NCI-H146 (cell line): ENCODE measurements around the gene WASHC3.
"Not testable (repeated sequence)": the region's sequence is repeated elsewhere in the genome, so short reads cannot be mapped to it uniquely, and the experiment has no call there.

Source experiments
- DNase-seq: peaks from one replicate; lab custom pipeline; 2025; lab: John Stamatoyannopoulos, UW

WASHC3 gene

DNA sequence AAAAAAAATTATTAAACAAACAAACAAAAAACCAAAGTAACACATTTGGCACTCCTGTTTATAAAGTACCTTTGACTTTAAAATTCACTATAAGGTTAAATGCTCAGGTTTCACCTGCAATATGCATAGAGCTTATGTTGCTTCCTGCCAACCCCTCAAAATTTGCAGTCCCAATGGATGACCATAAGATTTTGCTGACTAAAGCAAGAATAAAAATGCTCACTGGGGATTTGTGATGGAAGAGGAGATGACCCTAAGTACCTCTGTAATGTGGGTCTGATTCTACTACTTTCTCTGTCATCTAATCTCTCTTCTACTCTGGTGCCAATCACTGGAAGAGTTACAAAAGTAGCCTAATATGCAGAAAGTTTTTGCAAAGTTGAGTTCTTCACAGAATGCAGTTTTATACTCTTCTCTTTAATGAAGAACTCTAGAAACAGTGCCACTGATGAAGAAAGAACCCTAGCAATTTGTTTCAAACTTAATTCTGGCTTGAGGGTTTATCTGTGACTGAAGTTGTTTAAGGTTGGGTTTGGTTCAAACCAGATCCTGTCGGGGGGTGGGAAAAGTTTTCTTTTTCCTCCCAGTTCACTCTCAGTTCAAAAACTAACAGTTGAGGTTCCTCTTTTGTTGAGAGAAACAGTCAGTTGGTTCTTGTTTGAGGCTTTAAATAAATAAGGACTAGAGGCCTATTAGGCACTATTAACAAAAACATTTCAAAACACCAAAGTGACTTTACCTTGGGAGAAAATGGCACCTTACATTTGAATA, 10.9 kb downstream of the WASHC3 start:
- DNase-seq, result no peak

DNA sequence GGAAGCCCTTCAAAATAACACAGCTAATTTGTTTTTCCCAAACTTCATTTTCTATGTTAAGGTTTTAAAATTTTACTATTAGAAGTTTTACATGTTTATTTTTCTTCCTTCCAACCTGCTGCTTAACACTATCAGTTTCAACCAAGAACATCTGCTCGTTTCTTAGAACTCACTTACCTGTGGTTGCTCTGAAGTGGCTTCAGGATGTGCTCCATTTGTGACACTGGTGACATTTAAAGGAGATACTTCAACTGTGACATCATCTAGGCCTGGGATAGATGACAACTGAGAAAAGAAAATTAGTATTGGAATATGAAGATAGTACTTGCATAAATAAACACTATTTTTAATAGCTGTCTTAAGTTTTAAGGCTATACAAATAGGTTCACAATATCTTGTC, 17.9 kb downstream of the WASHC3 start:
- DNase-seq, result no peak

DNA sequence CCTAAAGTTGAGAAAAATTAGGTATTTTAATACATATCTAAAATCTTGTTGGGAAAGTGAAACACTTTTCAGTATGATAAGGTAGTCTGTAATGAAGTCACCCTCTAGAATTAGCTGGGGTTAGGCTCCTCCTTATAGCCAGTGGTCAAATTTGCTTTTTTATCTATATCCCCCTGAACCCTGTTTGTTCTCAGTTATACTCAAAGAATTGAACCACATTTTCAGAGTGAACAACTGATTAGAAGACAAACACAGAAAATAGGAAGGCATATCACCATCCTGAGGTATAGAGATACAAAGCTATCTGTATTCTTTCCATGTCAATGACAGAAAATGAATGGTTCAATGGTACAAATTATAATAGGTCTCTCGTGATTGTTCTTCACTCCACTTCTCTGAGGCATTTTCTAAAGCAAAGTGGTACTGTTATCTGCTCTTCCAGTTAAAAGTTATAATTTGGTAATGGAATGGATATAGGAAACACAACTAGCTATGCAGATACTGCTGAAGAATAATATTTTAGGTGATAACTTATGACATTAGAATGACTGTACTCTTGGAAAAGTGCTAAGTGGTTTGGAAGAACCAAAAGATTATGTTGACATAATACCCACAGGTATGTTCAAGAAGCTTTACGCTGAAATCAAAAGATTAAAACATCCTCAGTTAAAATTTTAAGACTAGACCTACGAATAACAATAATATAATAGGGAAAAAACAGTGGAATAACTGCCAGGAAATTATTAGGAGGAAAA, 27.6 kb downstream of the WASHC3 start:
- DNase-seq, result no peak

DNA sequence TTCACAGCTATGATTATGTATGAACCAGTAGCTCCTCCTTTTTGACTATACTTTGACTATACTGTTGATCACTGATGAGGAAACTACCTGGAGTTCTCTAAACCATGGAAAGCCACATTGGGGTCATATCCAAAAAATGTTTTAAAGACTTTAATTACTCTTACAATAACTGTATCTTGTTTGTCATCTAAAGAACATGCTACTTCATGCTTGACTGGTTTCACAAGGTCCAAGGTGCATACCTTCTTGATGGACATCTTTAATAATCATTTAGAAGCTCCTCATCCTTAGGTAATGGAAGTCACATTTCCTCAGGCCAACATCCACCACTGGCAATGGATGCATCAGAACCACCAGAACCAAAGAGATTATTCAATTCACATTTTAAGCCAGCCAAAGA, 29.9 kb downstream of the WASHC3 start:
- no peak for DNase-seq

DNA sequence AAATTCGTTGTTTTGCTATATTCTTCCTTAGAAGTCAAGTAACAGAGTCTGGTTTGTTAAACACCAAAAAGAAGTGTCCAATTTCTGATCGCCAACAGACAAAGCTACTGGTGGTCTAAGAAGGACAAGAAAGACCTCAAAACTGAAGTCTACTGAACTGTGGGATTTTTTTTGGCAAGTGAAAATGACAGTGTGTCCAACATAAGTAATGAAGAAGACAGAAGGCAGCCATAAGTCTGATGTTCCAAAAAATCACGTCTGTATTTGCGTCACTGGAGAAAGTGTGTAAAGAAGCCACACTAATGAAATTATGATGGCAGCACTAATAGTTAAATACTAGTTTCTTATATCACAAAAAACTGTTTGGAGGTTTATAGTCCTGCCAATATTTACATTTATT, 32.6 kb downstream of the WASHC3 start:
- no peak for DNase-seq

DNA sequence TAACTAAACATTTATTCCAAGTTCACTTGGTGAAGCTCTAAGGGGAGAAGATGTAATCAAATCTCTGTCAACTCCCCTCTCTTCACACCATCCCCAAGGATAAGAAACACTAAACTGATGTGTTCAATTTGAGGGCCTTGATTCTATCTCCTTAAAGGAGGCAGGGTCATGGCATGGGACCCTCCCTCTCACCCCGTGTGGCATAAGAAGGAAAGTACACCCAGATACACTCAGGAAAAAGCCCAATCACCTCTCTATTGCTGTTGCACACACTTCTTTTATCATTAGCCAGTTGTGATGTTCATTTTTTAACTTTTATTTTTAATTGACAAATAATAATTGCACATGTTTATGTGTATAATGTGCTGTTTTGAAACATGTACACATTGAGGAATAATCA, 35.1 kb downstream of the WASHC3 start:
- DNase-seq, result no peak

DNA sequence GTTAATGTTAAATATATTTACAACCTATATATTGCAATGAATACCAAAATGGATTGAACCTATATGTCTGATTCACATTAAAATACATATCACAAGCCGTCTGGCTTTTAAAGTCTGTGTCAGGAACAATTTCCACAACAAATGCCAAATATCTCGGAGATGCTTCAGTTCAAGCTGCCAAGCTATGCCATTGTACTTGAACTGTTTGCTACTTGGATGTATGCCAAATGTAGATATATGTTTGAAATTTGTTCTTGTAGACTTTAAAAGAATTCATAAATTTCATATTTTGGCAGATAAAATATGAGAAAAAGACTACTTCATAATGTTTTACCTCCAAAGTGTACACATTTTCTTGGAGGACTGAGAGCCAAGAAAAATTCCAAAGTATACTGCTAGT, 37.0 kb downstream of the WASHC3 start:
- no peak for DNase-seq

DNA sequence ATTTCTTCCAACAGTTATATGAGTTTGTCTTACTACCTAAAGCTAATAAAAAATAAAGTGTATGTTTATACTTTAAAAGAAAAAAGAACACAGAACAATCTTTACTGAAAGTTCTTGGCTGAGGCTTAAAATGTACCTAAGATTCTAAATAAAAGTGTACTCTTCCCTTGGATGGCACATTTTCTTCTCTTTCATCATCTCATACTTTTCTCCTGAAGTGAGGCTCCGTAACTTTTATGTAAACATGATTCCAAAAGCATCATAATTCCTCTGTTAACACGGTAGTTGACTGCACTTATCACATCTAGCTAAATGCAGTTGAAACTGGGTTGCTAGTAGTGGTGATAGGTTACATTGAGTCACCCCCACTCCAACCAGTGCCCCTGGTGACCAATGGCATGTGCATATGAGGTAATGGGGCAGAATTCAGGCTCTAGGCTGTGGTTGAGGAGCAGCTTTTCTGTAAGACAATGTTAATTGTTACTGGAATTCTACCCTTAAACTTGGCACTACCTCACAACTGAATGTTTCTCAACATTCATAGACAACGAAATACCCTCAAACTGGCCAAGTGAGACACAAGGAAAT, 38.4 kb downstream of the WASHC3 start:
- no peak for DNase-seq

DNA sequence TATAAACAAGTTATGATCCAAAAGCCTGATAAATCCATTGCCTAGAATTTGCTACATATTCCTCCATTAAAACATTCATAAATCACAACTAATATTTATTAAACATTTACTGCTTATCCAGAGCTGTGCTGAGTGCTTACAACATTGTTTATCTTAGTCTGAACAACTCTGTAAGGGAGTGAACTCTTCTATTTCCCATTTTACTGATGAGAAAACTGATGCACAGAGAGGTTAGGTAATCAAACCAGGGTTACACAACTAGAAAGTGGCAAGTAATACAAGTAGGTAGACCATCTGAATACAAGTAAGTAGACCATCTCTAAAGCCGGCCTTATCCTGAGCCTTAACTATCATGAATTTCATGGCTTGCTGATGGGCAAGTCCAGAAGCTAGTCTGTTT, 39.5 kb downstream of the WASHC3 start:
- DNase-seq, result no peak

DNA sequence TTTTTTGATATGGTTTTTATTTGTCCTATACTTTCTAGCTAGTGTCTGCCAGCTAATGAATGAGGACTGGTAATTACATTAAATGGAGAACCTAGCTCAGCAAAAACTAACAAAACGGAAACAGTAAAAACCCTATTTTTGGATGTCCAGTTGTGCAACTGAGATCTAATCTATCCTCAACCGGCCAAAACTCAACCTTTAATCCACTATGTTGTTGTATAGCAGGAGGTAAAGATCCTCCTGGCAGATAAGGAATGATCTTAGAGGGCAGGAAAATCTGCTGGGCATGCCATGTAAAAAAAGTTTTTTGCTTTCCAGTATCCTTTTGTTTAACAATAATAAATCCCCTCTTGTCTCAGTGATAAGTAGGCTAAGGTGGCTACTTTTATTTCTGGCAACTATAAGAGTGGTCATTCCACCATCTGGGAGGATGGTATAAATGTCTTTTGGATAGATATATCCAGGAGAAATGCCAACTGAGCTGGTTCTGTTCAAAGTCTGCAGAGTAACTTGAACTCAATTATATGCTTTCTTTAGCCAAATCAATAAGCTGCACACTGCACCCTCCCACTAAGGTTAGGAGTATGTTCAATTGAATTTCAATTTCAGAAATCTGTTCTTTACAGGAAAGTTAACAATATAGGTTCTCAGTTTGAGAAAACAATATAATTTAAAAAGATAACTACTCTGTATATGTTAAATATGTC, 40.1 kb downstream of the WASHC3 start:
- no peak for DNase-seq

DNA sequence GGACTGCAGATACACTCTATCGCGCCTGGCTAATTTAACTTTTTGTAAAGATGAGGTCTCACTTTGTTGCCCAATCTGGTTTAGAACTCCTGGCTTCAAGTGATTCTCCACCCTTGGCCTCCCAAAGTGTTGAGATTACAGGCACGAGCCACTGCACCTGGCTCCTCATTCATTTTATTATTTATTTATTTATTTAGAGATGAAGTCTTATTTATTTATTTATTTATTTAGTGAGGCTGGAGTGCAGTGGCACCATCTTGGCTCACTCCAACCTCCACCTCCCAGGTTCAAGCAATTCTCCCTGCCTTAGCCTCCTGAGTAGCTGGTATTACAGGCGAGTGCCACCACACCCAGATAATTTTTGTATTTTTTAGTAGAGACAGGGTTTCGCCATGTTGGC, 43.2 kb downstream of the WASHC3 start:
- not testable (repeated sequence) for DNase-seq

DNA sequence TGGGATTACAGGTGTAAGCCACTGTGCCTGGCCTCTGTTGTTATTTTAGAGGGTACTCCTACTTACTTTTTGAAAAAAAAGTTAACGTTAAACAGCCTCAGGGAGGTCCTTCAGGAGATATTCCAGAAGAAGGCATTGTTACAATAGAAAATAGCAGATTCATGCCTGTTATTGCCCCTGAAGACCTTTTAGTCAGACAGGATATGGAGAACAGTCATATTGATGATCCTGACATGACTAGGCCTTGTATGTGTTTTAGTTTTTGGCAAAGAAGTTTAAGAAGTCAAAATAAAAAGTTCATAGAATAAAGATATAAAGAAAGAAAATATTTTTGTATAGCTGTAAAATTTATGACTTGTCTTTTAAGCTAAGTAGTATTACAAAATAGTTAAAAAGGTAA, 45.3 kb downstream of the WASHC3 start:
- no peak for DNase-seq

DNA sequence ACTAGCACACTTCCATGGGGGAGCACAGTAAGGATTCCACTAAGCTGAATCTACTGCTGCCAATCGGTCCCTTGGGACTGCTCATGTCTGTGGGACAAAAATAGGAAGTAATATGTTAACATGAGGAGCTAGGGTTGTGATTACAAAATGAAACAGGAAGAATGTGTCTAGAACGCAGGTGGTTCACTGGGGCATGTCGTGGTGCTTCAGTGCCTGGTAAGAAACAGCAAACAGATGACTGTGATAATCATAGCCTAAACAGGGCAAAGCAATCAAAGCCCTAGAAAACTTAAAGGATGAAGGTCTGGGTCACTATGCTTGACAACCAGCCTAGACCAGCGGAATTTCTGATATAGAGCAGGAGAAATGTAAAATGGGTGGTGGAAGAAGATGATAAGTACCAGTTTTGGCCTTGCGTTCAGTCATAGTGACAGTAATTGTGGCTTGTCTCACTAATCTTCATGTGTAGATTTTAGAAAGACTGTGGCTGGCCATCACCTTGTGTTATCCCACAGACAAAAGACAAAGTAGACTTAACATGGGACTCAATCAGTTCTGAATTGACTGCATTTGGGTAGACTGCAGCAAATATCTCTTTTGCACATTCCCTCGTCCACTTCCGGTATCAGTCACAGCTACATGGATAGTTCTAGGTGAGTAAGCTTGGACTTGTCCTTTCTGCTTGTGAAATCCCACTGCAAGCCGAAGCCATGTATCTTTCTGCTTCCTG, 51.4 kb downstream of the WASHC3 start:
- no peak for DNase-seq

DNA sequence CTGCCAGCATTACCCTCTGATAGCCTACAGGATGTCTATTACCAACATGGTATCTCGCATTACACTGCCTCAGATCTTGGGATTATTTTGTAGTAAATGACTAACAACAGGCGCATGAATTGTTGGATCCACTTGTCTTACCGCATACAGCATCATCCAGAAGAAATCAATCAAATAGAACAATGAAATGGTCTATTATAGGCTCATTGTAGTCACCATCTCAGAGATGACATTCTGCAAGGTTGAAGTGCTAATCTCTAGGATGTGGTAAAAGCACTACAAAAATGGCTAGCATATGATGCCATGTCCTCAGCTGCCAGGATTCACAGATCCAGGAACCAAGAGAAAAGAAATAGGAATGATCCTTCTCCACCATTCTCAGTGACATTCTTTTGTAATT, 52.0 kb downstream of the WASHC3 start:
- DNase-seq, result no peak

DNA sequence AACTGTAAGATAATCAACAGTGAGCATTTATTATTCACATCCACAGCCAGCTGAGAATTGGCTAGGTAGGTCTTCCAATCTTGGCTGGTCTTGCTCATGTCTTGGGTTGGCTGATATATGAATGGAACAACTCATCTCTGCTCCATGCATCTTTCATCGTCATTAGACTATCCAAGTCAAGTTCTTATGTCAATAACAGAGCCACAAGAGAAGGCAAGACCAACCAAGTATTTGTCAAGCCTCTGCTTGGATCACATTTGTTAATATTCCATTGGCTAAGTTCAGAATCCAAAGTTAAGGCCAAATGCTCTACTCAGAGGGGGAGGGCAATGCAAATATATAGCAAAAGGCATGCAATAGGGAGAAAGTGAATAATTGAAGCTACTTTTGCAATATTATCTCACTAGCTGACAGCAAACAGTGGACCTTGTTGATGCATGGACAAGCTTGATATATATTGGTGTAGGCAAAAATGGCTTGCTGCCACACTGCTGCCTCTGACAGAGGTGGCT, 53.1 kb downstream of the WASHC3 start:
- DNase-seq, result no peak

DNA sequence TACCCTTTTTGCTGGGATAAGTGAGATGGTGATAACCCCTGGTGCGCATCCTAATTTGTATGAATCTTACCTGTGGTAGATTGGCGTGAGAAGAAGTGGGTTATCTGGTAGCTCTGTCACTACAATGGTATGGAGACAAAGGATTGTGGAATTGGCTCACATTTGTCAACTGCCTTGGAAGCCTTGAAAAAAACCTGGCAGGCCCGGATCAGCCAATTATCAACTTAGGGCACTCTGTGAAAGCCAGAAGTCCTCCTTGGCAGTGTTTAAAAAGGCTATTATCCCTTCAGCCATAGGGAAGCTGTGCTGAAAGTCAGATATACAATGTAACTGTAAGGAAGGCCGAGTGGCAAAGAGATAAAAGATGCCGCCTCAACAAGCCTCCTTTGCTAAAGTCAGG, 56.5 kb downstream of the WASHC3 start:
- DNase-seq, result no peak

DNA sequence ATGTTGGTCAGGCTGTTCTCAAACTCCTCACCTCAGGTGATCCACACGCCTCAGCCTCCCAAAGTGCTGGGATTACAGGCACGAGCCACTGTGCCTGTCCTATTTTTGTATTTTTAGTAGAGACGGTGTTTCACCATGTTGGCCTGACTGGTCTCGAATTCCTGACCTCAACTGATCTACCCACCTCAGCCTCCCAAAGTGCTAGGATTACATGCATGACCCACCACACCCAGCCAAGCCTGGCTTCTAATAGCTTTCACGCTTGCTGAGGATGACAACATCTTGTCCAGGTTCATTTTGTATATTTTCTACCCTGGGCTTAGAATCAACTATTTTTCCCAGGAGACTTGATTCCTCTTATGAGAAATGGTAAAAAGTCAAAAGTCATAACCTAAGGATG, 64.7 kb downstream of the WASHC3 start:
- no peak for DNase-seq

DNA sequence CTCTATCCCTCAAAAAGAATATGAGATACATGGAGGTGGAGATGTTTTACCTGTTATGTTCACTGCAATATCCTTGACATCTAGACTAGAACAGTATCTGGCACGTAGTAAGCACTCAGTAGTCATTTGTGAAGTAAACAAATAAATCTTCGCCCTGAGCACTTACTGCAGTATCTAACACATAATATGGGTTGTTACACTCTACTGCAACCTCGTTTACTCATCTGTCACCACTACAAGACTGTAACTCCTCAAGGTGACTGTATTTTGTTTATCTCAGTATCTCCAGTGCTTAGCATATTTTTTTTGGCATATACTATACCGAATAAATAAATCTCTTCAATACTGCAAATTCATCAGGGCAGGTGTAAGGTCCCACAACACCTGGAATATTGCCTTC, 66.1 kb downstream of the WASHC3 start:
- no peak for DNase-seq

DNA sequence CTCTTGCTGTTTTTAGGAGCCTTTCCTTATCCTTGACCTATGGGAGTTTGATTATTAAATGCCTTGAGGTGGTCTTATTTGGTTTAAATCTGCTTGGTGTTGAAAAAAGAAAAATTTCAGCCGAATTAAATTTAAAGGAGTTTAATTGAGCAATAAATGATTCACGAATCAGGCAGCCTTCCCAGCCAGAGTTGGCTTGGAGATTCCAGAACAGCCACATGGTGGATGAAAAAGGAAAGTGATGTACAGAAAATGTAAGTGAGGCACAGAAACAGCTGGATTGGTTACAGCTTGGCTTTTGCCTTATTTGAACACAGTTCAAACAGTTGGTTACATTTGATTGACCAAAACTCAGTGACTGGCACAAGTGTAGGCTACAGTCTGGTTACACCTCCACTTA, 69.7 kb downstream of the WASHC3 start:
- no peak for DNase-seq

DNA sequence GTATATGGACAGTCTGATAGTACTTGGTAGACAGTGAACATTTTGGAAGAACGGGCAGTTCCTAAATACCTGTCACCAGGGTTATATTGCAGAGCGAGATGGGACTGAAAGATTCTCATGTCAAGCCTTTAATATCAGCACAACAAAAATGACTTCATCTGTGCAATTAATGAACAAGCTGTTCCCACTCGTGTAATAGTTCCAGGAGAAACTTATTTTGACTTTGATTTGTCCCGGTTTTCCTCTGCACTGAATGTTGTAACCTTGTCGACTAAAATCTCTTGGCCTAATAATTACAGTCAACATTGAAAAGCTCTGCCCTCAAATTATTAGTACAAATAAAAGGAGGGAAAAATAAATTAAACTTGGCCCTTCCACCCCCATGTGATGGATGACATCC, 79.5 kb downstream of the WASHC3 start:
- DNase-seq, result no peak

DNA sequence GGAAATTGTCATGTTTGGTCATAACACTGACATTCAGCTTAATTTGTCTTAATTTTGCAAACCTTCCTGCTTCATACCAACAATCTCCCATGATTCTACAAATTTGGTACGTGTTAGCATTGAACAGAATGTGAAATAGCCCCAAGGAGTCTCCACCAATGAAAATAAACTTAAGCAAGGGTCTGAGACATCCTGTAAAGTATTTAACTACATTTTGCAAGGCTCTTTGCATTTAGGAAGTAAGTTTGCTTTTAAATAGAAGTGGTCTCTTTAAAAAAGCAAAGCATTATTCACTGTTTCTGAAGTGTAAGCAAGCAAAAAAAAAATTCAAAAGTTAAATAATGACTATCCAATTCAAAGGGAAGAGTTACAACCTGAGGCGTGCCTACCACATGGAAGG, 79.9 kb downstream of the WASHC3 start:
- no peak for DNase-seq

DNA sequence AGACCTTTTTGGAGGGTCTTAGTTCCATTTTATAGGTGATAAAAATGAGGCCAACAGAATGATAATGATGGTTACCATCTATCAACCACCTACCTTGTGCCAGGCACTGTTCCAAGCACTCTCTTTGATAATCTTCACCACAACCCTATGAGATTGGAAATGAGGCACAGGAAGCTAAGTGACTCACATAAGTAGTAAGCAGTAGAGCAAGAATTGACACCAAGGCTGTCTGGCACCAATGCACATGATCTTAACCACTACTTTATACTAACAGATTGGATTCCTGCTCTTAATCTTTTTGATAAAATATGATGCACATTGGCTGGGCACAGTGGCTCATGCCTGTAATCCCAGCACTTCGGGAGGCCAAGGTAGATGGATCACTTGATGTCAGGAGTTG, 93.0 kb downstream of the WASHC3 start:
- no peak for DNase-seq
